ENCODE results near the gene STOML1. TPM values are rescaled to one million over a fixed set of nuclear protein-coding genes. Genes with fewer than 3 reads are reported as not detected.
"Not testable (repeated sequence)": the region's sequence is repeated elsewhere in the genome, so short reads cannot be mapped to it uniquely, and the experiment has no call there.

STOML1 gene
- total RNA-seq, 2 experiments from 2014 or later: 7.1 to 8.5 TPM

DNA sequence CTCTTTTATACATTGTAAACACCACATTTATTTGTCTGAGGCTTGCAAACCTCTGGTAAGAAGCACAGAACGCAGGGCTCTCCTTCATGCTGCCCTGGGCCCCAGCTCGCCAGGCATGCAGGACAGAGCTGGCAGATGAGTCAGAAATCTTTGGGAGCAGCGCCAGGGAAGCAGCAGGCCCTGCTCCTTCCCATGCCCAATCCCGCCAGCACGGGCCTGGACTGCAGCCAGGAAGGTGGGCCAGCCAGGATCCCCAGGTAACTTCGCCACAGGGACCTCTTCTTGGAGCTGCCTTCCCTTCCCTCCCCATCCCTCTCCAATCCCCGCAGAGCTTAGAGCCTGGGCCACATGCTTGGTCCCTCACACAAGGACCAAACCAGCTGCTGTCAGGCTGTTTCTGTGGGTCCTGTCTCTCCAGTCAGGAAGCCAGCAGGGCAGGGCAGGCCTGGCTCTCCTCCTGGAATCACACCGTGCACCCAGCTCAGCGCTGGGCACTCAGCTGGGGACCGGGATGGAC lies 8.8 kb downstream of the STOML1 start:
- no peak overlapping the region for H3K4me3 Mint-ChIP-seq
- H3K27me3 Mint-ChIP-seq: peaks cover 3% of the 10 kb centered on the region

DNA sequence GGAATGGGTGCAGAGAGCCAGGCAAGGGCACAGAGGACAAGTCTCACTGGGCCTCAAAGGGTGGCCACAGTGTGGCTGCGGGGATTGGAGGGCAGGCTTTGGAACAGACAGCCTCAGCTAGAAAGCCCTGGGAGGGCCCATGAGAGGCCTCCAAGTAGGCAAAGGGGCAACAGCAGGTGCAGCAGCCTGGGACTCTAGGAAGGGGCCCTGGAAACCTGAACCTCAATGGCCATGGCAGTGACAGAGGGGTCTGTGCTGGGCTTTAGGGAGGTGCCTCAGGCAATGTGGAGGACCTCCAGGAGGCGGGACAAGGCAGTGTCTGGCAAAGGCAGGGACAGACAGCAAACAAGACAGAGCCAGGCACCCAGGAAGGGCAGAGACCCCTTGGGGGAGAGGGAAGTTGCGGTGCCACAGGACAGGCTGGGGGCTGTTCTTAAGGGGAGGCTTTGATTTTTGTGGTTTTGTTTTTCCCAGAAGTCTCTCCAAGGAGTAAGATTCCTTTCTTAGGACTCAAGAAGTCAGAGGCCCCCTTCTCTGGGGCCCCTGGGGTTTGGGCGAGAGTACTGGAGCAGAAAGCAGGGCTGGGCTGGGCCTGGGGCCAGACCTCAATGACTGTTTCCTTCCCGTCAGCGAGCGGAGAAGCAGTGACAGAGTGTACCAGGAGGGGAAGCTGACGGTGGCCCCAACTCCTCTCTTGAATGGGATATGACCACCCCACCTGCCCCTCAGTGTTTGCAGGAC lies 9.7 kb downstream of the STOML1 start:
- H3K36me3 Mint-ChIP-seq (ENCODE audit: low read depth): no peaks in the 10 kb centered on the region
- H3K4me3 Mint-ChIP-seq: no peak overlapping the region
- peaks cover 6% of the 10 kb centered on the region for H3K27me3 Mint-ChIP-seq
- CTCF ChIA-PET: interaction anchor here (0.7 to 1.9 kb wide), 5 partner anchors 8 to 13 kb away, joined by 3 to 7 read pairs (median 3); partner anchors contain the start of gene PML
- H3K4me1 Mint-ChIP-seq: peaks cover 32% of the 10 kb centered on the region
- H3K9me3 Mint-ChIP-seq: no peaks in the 10 kb centered on the region
- peak overlapping the region; percentile 74 for H3K27ac Mint-ChIP-seq
- DNase-seq: peak; percentile 45
- POLR2A ChIA-PET: interaction anchor here (1.0 to 2.7 kb wide), 4 partner anchors 9 to 14 kb away, joined by 3 to 16 read pairs (median 6); partner anchors contain the start of genes PML and STOML1

More for the DNA sequence above, 8.8 kb downstream of the STOML1 start:
- CTCF ChIA-PET: no interaction called here
- POLR2A ChIA-PET: interaction anchor here (0.9 to 2.7 kb wide), 4 partner anchors 9 to 13 kb away, joined by 3 to 16 read pairs (median 4); partner anchors contain the start of gene PML
- H3K9me3 Mint-ChIP-seq: no peaks in the 10 kb centered on the region
- H3K36me3 Mint-ChIP-seq (ENCODE audit: low read depth): no peaks in the 10 kb centered on the region
- no peak for DNase-seq
- H3K27ac Mint-ChIP-seq: no peak overlapping the region
- H3K4me1 Mint-ChIP-seq: peaks cover 32% of the 10 kb centered on the region

- CTCF ChIA-PET: interaction anchor here (0.7 to 1.9 kb wide), 5 partner anchors 9 to 12 kb away, joined by 3 to 7 read pairs (median 3); partner anchors contain the start of gene PML
- no peaks in the 10 kb centered on the region for H3K36me3 Mint-ChIP-seq (ENCODE audit: low read depth)
- H3K9me3 Mint-ChIP-seq: no peaks in the 10 kb centered on the region
- peaks cover 6% of the 10 kb centered on the region for H3K27me3 Mint-ChIP-seq
- peak overlapping the region; percentile 74 for H3K27ac Mint-ChIP-seq
- peaks cover 31% of the 10 kb centered on the region for H3K4me1 Mint-ChIP-seq
- no peak overlapping the region for H3K4me3 Mint-ChIP-seq
- POLR2A ChIA-PET: interaction anchor here (1.9 to 2.7 kb wide), 2 partner anchors 9 to 13 kb away, joined by 7 to 16 read pairs; partner anchors contain the start of genes PML and STOML1
- no peak for DNase-seq
These were observed 10.3 kb downstream of the STOML1 start for GRCh38 chr15:73981761-73982221.

GRCh38 chr15:73979636-73980035 lies 12.5 kb downstream of the STOML1 start:
- no peak overlapping the region for H3K4me3 Mint-ChIP-seq
- H3K36me3 Mint-ChIP-seq (ENCODE audit: low read depth): no peaks in the 10 kb centered on the region
- ChIA-PET POLR2A (interaction anchor here (1.5 kb wide), 1 partner anchor 17 kb away, joined by 3 read pairs; no protein-coding TSS in a partner anchor), CTCF (no interaction called here)
- H3K27ac Mint-ChIP-seq: no peak overlapping the region
- peaks cover 21% of the 10 kb centered on the region for H3K27me3 Mint-ChIP-seq
- peaks cover 45% of the 10 kb centered on the region for H3K4me1 Mint-ChIP-seq
- H3K9me3 Mint-ChIP-seq: no peaks in the 10 kb centered on the region
- no peak for DNase-seq

GRCh38 chr15:73978896-73979295 lies 13.2 kb downstream of the STOML1 start:
- Mint-ChIP-seq H3K4me3 (no peak overlapping the region), H3K9me3 (no peaks in the 10 kb centered on the region), H3K36me3 (ENCODE audit: low read depth) (peaks cover 4% of the 10 kb centered on the region), H3K4me1 (peaks cover 45% of the 10 kb centered on the region), H3K27me3 (peaks cover 26% of the 10 kb centered on the region), H3K27ac (no peak overlapping the region)
- CTCF ChIA-PET: interaction anchor here (1.3 to 1.4 kb wide), 2 partner anchors 13 to 70 kb away, joined by 3 to 4 read pairs; no protein-coding TSS in a partner anchor
- POLR2A ChIA-PET: interaction anchor here (1.1 to 1.5 kb wide), 2 partner anchors 15 to 17 kb away, joined by 3 to 4 read pairs; partner anchors contain the start of gene PML
- DNase-seq: no peak

DNA sequence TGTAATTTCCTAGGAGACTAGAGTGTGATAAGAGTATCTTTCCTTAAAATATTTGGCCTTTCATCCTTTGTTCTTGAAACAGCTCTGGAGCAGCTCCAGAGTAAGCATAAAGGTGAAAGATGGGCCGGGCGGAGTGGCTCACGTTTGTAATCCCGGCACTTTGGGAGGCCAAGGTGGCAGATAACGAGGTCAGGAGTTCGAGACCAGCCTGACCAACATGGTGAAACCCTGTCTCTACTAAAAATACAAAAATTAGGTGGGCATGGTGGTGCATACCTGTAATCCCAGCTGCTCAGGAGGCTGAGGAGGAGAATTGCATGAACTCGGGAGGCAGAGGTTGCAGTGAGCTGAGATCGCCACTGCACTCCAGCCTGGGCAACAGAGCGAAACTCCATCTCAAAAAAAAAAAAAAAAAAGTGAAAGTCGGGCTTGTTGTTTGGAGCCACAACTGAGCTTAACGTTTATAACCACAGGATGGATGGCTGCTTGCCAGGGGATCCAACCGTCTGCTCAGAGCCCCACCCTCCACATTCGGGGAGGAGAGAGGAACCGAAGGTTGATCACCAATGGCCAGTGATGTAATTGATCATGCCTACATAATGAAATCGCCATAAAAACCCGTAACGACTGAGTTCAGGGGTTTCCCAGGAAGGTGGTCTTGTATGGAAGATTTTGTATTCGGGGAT lies 16.5 kb downstream of the STOML1 start:
- not testable (repeated sequence) for H3K9me3 Mint-ChIP-seq; H3K4me3 Mint-ChIP-seq; H3K36me3 Mint-ChIP-seq (ENCODE audit: low read depth); H3K27ac Mint-ChIP-seq
- peak; percentile 58 for DNase-seq
- POLR2A ChIA-PET: interaction anchor here (0.6 to 2.6 kb wide), 3 partner anchors 19 to 29 kb away, joined by 3 to 7 read pairs (median 6); partner anchors contain the start of gene PML
- Mint-ChIP-seq H3K27me3 (peaks cover 32% of the 10 kb centered on the region), H3K4me1 (peaks cover 34% of the 10 kb centered on the region)
- CTCF ChIA-PET: interaction anchor here (0.7 to 8.2 kb wide), 5 partner anchors 11 to 79 kb away, joined by 4 to 128 read pairs (median 9); partner anchors contain the start of genes PML and STOML1

GRCh38 chr15:73973683-73974200 lies 18.4 kb downstream of the STOML1 start:
- H3K27ac Mint-ChIP-seq; H3K36me3 Mint-ChIP-seq (ENCODE audit: low read depth); H3K9me3 Mint-ChIP-seq; H3K4me3 Mint-ChIP-seq; DNase-seq: not testable (repeated sequence)
- POLR2A ChIA-PET: interaction anchor here (1.3 to 2.6 kb wide), 3 partner anchors 10 to 32 kb away, joined by 3 to 7 read pairs (median 4); no protein-coding TSS in a partner anchor
- H3K27me3 Mint-ChIP-seq: peaks cover 30% of the 10 kb centered on the region
- peaks cover 32% of the 10 kb centered on the region for H3K4me1 Mint-ChIP-seq
- CTCF ChIA-PET: interaction anchor here (1.0 to 8.2 kb wide), 19 partner anchors 9 to 100 kb away, joined by 3 to 128 read pairs (median 9); partner anchors contain the start of genes PML and STOML1

DNA sequence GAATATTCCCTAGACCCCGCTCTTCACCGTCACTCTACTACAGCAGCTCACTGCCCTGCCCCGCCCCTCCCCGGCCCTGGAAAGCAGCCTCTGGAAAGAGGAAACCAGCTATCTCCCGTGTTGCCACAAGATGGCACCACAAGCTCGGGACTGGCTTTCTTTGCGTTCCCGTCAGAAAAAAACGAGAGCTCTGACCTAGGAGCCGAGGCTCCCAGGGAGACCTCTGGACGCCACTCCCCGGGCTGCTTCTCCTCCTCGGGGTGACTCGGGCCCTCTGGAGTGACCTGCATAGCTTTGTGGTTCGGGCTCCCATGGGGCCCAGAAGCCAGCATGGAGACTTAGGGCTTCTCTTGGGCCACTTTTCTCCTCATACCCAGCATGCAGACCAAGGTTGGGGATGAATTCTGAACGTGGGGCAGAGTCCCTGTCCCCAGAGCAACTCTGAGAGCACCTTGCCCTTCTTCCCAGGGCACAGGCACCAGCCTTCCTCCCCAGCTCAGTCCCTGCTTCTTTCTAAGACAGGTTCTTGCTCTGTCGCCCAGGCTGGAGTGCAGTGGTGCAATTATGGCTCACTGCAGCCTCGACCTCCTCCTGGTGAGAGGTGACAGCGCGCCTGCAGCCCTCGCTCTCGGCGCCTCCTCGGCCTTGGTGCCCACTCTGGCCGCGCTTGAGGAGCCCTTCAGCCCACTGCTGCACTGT lies 19.0 kb downstream of the STOML1 start:
- H3K27ac Mint-ChIP-seq: no peak overlapping the region

DNA sequence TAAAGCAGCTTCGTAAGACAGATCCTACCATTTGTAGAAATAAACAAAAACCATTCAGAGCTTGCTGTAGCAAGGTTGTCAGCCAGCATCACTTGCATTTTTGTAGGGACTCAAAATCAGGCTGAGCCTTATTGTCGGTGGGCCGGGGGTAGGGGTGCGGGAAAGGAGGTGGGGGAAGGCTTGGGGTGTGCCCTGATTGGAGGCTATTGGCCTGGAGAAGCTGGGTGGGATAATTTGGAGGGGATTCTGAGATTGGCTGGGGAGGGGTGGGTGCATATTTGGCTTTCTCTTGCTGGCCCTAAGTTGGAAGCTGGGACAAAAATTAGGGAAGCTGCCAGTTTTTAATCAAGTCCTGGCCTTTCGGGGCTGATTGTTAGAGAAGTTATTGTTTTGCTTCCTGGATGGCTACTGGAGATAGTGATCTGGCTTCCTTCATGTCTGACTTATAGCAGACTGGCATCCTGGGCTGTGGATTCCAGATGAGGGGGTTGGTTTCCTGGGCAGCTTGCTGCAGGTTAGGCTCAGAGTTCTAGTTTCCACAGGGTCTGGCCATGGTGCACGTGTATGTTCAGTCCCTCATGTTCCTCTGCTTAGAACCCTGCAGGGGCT lies 22.8 kb downstream of the STOML1 start:
- CTCF ChIA-PET: interaction anchor here (0.9 to 8.2 kb wide), 4 partner anchors 9 to 82 kb away, joined by 3 to 128 read pairs (median 22); no protein-coding TSS in a partner anchor

More for the DNA sequence above, 19.0 kb downstream of the STOML1 start:
- Mint-ChIP-seq H3K27me3 (peaks cover 30% of the 10 kb centered on the region), H3K36me3 (ENCODE audit: low read depth) (peaks cover 4% of the 10 kb centered on the region), H3K4me1 (peaks cover 36% of the 10 kb centered on the region), H3K4me3 (peak overlapping the region; percentile 30), H3K9me3 (no peaks in the 10 kb centered on the region)
- ChIA-PET CTCF (interaction anchor here (0.6 to 8.2 kb wide), 44 partner anchors 8 to 350 kb away, joined by 3 to 128 read pairs (median 5); partner anchors contain the start of genes PML, STOML1 and TBC1D21), POLR2A (interaction anchor here (0.8 to 2.6 kb wide), 5 partner anchors 10 to 33 kb away, joined by 3 to 7 read pairs (median 4); partner anchors contain the start of gene PML)
- DNase-seq: peak; percentile 86

GRCh38 chr15:73968461-73968860 lies 23.6 kb downstream of the STOML1 start:
- POLR2A ChIA-PET: no interaction called here

More for the DNA sequence above, 22.8 kb downstream of the STOML1 start:
- Mint-ChIP-seq H3K27ac (no peak overlapping the region), H3K27me3 (peaks cover 7% of the 10 kb centered on the region), H3K4me3 (no peak overlapping the region), H3K4me1 (peaks cover 41% of the 10 kb centered on the region), H3K36me3 (ENCODE audit: low read depth) (peaks cover under 1% of the 10 kb centered on the region), H3K9me3 (no peaks in the 10 kb centered on the region)
- POLR2A ChIA-PET: interaction anchor here (0.8 to 1.7 kb wide), 2 partner anchors 25 to 41 kb away, joined by 3 read pairs; partner anchors contain the start of gene PML
- DNase-seq: no peak

GRCh38 chr15:73965758-73966113 lies 26.4 kb downstream of the STOML1 start:
- no peak for DNase-seq
- ChIA-PET POLR2A (interaction anchor here (1.0 to 1.9 kb wide), 5 partner anchors 15 to 39 kb away, joined by 3 to 8 read pairs (median 5); partner anchors contain the start of genes LOXL1 and PML), CTCF (interaction anchor here (0.6 to 4.7 kb wide), 16 partner anchors 9 to 92 kb away, joined by 3 to 62 read pairs (median 4); partner anchors contain the start of genes PML and TBC1D21)
- Mint-ChIP-seq H3K9me3 (no peaks in the 10 kb centered on the region), H3K27me3 (peaks cover 8% of the 10 kb centered on the region), H3K4me3 (peak overlapping the region; percentile 40), H3K36me3 (ENCODE audit: low read depth) (no peaks in the 10 kb centered on the region), H3K4me1 (peaks cover 33% of the 10 kb centered on the region), H3K27ac (peak overlapping the region; percentile 70)

More at GRCh38 chr15:73968461-73968860, 23.6 kb downstream of the STOML1 start:
- Mint-ChIP-seq H3K4me1 (peaks cover 40% of the 10 kb centered on the region), H3K36me3 (ENCODE audit: low read depth) (no peaks in the 10 kb centered on the region), H3K4me3 (no peak overlapping the region), H3K9me3 (no peaks in the 10 kb centered on the region), H3K27ac (no peak overlapping the region), H3K27me3 (peaks cover 8% of the 10 kb centered on the region)
- CTCF ChIA-PET: interaction anchor here (0.6 to 8.2 kb wide), 5 partner anchors 17 to 99 kb away, joined by 3 to 128 read pairs (median 3); partner anchors contain the start of gene STOML1
- DNase-seq: no peak

Data from activated CD4-positive, alpha-beta memory T cell treated with anti-CD3 and anti-CD28 coated beads, Interleukin-2, amount 10 ng/mL, durations not matched to agents 7 days and 5 days (primary cell).